DOHH2 (cell line): ENCODE data around the gene CNTNAP1.

Experiments
- H3F3A ChIP-seq: fragments of 200-600 bp; sonication (generic), shearing (Covaris generic); 2 replicates; pipeline ENCODE4 v1.6.0; 2016; ENCODE audit warnings: antibody characterized with exemption, mild to moderate bottlenecking; ENCODE audit not compliant: control insufficient read depth, insufficient read depth
- H3K27ac ChIP-seq: fragments of 200-600 bp; sonication (generic); 2 replicates; pipeline ENCODE4 v1.5.1; 2014; ENCODE audit warnings: low read depth, mild to moderate bottlenecking, low read length, moderate library complexity
- H3K27me3 ChIP-seq: fragments of 200-600 bp; sonication (generic); 2 replicates; pipeline ENCODE4 v1.6.1; 2014; ENCODE audit warnings: mild to moderate bottlenecking, low read length, mixed read lengths; ENCODE audit not compliant: control insufficient read depth
- H3K36me3 ChIP-seq: fragments of 200-600 bp; sonication (generic); 2 replicates; pipeline ENCODE4 v1.6.1; 2014; ENCODE audit warnings: mild to moderate bottlenecking, low read length, moderate library complexity, mixed read lengths; ENCODE audit not compliant: control insufficient read depth
- H3K4me1 ChIP-seq: fragments of 200-600 bp; sonication (generic); 2 replicates; pipeline ENCODE4 v1.6.1; 2014; ENCODE audit warnings: mild to moderate bottlenecking, low read length, mixed read lengths; ENCODE audit not compliant: control insufficient read depth
- H3K4me2 ChIP-seq: fragments of 200-600 bp; sonication (generic); 2 replicates; pipeline ENCODE4 v1.6.0; 2014; ENCODE audit warnings: mild to moderate bottlenecking, low read length, moderate library complexity
- H3K4me3 ChIP-seq: fragments of 200-600 bp; sonication (generic); 2 replicates; pipeline ENCODE4 v1.5.1; 2014; ENCODE audit warnings: mild to moderate bottlenecking, low read length, mixed read lengths
- H3K79me2 ChIP-seq: fragments of 200-600 bp; sonication (generic); 2 replicates; pipeline ENCODE4 v1.6.1; 2014; ENCODE audit warnings: mild to moderate bottlenecking, low read length, mixed read lengths; ENCODE audit not compliant: control insufficient read depth
- H3K9me2 ChIP-seq: fragments of 200-600 bp; sonication (generic); replicated peaks from 2 replicates; pipeline ENCODE4 v1.6.1; 2014; ENCODE audit warnings: mild to moderate bottlenecking, low read length, mixed read lengths; ENCODE audit not compliant: control insufficient read depth
- H3K9me3 ChIP-seq: fragments of 200-600 bp; sonication (generic); 2 replicates; pipeline ENCODE4 v1.6.1; 2014; ENCODE audit warnings: antibody characterized with exemption, low read length, mixed read lengths; ENCODE audit not compliant: control insufficient read depth, insufficient read depth
- H4K20me1 ChIP-seq: fragments of 200-600 bp; sonication (generic); 2 replicates; pipeline ENCODE4 v1.6.0; 2014; ENCODE audit warnings: low read depth, mild to moderate bottlenecking, antibody characterized with exemption, low read length, moderate library complexity; ENCODE audit not compliant: control insufficient read depth, insufficient read depth
- CTCF ChIP-seq: fragments of 200-600 bp; sonication (generic); IDR thresholded peaks from one replicate; pipeline ENCODE4 v1.5.1; 2014; ENCODE audit warnings: antibody characterized with exemption, mild to moderate bottlenecking, low read depth, low read length; ENCODE audit not compliant: poor library complexity, severe bottlenecking
- EZH2phosphoT487 ChIP-seq: fragments of 200-600 bp; sonication (generic); IDR thresholded peaks from 2 replicates; pipeline ENCODE4 v1.6.1; 2017; ENCODE audit warnings: borderline replicate concordance, mild to moderate bottlenecking, antibody characterized with exemption, low read length, moderate library complexity, mixed read lengths

The CNTNAP1 gene

GRCh38 chr17:42640121-42640520 is 42.2 kb upstream of the CNTNAP1 start:
- H3K36me3 ChIP-seq, result no peaks in the 10 kb centered on the region
- H3K9me2 ChIP-seq, result no peaks in the 10 kb centered on the region
- H3K4me2 ChIP-seq, result no peak overlapping the region
- H3K9me3 ChIP-seq, result no peaks in the 10 kb centered on the region
- H3F3A ChIP-seq, result no peaks in the 10 kb centered on the region
- no peak overlapping the region for H3K27ac ChIP-seq
- H3K4me1 ChIP-seq, result no peaks in the 10 kb centered on the region
- no peak overlapping the region for H3K4me3 ChIP-seq
- TF ChIP-seq EZH2phosphoT487 (no peak), CTCF (no peak)
- no peaks in the 10 kb centered on the region for H4K20me1 ChIP-seq
- H3K27me3 ChIP-seq, result no peaks in the 10 kb centered on the region
- H3K79me2 ChIP-seq, result no peaks in the 10 kb centered on the region

- H3K9me2 ChIP-seq, result no peaks in the 10 kb centered on the region
- H3K27me3 ChIP-seq, result no peaks in the 10 kb centered on the region
- no peak for TF ChIP-seq EZH2phosphoT487
- no peak for TF ChIP-seq CTCF
- no peaks in the 10 kb centered on the region for H3F3A ChIP-seq
- H3K36me3 ChIP-seq, result no peaks in the 10 kb centered on the region
- no peak overlapping the region for H3K4me3 ChIP-seq
- H3K79me2 ChIP-seq, result no peaks in the 10 kb centered on the region
- H3K27ac ChIP-seq, result no peak overlapping the region
- H3K4me2 ChIP-seq, result no peak overlapping the region
- H3K9me3 ChIP-seq, result no peaks in the 10 kb centered on the region
- H3K4me1 ChIP-seq, result no peaks in the 10 kb centered on the region
- H4K20me1 ChIP-seq, result no peaks in the 10 kb centered on the region
Measured at GRCh38 chr17:42642336-42642735, 40.0 kb upstream of the CNTNAP1 start.

GRCh38 chr17:42647778-42648177 is 34.6 kb upstream of the CNTNAP1 start:
- Histone ChIP-seq H3K27ac (no peak overlapping the region), H3K9me3 (no peaks in the 10 kb centered on the region), H3K79me2 (no peaks in the 10 kb centered on the region), H3F3A (no peaks in the 10 kb centered on the region), H3K4me3 (no peak overlapping the region), H3K36me3 (no peaks in the 10 kb centered on the region), H3K27me3 (peaks cover 5% of the 10 kb centered on the region; the same call in 1 of the 2 replicates), H3K4me2 (no peak overlapping the region), H3K9me2 (no peaks in the 10 kb centered on the region), H4K20me1 (no peaks in the 10 kb centered on the region), H3K4me1 (no peaks in the 10 kb centered on the region)
- TF ChIP-seq EZH2phosphoT487 (no peak), CTCF (no peak)

GRCh38 chr17:42651392-42651791 is 30.9 kb upstream of the CNTNAP1 start:
- Histone ChIP-seq H3K9me3 (no peaks in the 10 kb centered on the region), H4K20me1 (no peaks in the 10 kb centered on the region), H3K36me3 (no peaks in the 10 kb centered on the region), H3K9me2 (no peaks in the 10 kb centered on the region), H3F3A (no peaks in the 10 kb centered on the region), H3K4me1 (no peaks in the 10 kb centered on the region), H3K4me2 (no peak overlapping the region), H3K79me2 (no peaks in the 10 kb centered on the region), H3K4me3 (no peak overlapping the region), H3K27ac (no peak overlapping the region), H3K27me3 (peaks cover 5% of the 10 kb centered on the region; the same call in 1 of the 2 replicates)
- TF ChIP-seq CTCF, result no peak
- TF ChIP-seq EZH2phosphoT487, result no peak
